ENCODE data around the gene KIAA0513. TPM values are rescaled to one million over a fixed set of nuclear protein-coding genes. Genes with fewer than 3 reads are reported as not detected.

KIAA0513 gene, protein sequence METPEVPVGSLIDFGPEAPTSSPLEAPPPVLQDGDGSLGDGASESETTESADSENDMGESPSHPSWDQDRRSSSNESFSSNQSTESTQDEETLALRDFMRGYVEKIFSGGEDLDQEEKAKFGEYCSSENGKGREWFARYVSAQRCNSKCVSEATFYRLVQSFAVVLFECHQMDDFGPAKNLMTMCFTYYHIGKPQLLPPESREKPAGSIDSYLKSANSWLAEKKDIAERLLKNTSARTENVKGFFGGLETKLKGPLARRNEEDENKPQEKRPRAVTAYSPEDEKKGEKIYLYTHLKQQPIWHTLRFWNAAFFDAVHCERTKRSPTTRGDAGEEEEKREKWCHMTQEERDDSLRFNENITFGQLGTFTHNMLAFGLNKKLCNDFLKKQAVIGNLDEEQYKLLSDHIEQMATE
- 3.5 and 4.8 TPM in 2 replicates for total RNA-seq (2013; cell fraction: nucleolus; rRNA removed)
- total RNA-seq (2014; rRNA removed) (1.8 and 2.3 TPM in 2 replicates), total RNA-seq (2014; rRNA removed; fragmentation: Illumina TruSeq; extraction: Trizol) (2.3 and 2.4 TPM in 2 replicates), total RNA-seq (2021) (4.3 and 4.6 TPM in 2 replicates), polyA plus RNA-seq (2011; rRNA removed) (0.29 and 0.65 TPM in 2 replicates), polyA plus RNA-seq (2014; fragmentation: Illumina TruSeq; extraction: Trizol) (1.2 and 2.2 TPM in 2 replicates), polyA plus RNA-seq (2014; fragmentation: Nextera tagmentation; extraction: Ambion mirVana) (under 1 TPM; 0.14 to 0.22 TPM), polyA plus RNA-seq (2014; rRNA removed) (2.4 and 3.5 TPM in 2 replicates), polyA plus RNA-seq (2016; fragmentation: Nextera tagmentation; extraction: Ambion mirVana) (1 to 10 TPM; 1.5 to 5.8 TPM), polyA minus RNA-seq (2011; rRNA and poly(A)+ RNA removed) (0.82 and 1.2 TPM in 2 replicates), Bru-seq, nascent RNA (percentile 42 among the genes with signal in this experiment), BruChase-seq, experiment 1, labeled RNA remaining after a 6-hour chase (percentile 43 among the genes with signal in this experiment), BruChase-seq, experiment 2, labeled RNA remaining after a 2-hour chase (percentile 44 among the genes with signal in this experiment)
- 1.4 TPM for polyA plus RNA-seq (2011; ENCODE audit: low read depth)
- polyA plus RNA-seq (2011; cell fraction: cytosol; rRNA removed) = 0.79 and 0.81 TPM in 2 replicates
- 1.0 and 1.1 TPM in 2 replicates for polyA plus RNA-seq (2011; cell fraction: nucleus; rRNA removed)
- polyA plus RNA-seq (2012) = 3.0 and 3.8 TPM in 2 replicates
- polyA minus RNA-seq (2011; cell fraction: cytosol; rRNA and poly(A)+ RNA removed) = 0.10 TPM in 1 of 2 replicates, not detected in the other
- 0.85 and 1.4 TPM in 2 replicates for polyA minus RNA-seq (2011; cell fraction: nucleus; rRNA and poly(A)+ RNA removed)
- long read RNA-seq, experiment 1, partial matches to known transcripts = 0 of 1 reads
- long read RNA-seq, experiment 1, other reads (novel, unspliced or antisense) = 1 of 1 reads
- long read RNA-seq, experiment 2 = 0 reads

- peak; percentile 88 for ATAC-seq
- no peaks in the 10 kb centered on the region; the same call in 1 of the 2 replicates for H3K79me2 ChIP-seq (ENCODE audit: control insufficient read depth, insufficient read depth, low read length)
- in situ Hi-C loops (cut with MboI) = no loop called here
- H3K9me3 ChIP-seq (replicated peaks; ENCODE audit: control insufficient read depth, insufficient read depth, low read length) = no peaks in the 10 kb centered on the region
- ChIA-PET RAD21 (ENCODE audit: unreplicated experiment) (interaction anchor here (0.7 to 1.5 kb wide), 4 partner anchors 16 to 59 kb away, joined by 3 to 7 read pairs (median 6); partner anchors contain the start of gene ZDHHC7), POLR2A (interaction anchor here (0.6 to 3.6 kb wide), 8 partner anchors 11 to 329 kb away, joined by 3 to 21 read pairs (median 4); partner anchors contain the start of gene ZDHHC7), SMC1A (ENCODE audit: uncharacterized antibody, unreplicated experiment) (interaction anchor here (0.7 to 2.3 kb wide), 7 partner anchors 16 to 42 kb away, joined by 3 to 14 read pairs (median 4); partner anchors contain the start of gene ZDHHC7), CTCF (interaction anchor here (0.6 to 3.3 kb wide), 12 partner anchors 16 to 141 kb away, joined by 3 to 29 read pairs (median 6); partner anchors contain the start of gene ZDHHC7)
- peak within 1 kb of the TSS; percentile 6 for H3K27ac ChIP-seq (ENCODE audit: control insufficient read depth, insufficient read depth)
- H3K9ac ChIP-seq (ENCODE audit: control insufficient read depth, insufficient read depth, low read length) = peak within 1 kb of the TSS; percentile 69
- H3K4me1 ChIP-seq (ENCODE audit: control insufficient read depth, insufficient read depth, low read length) = peaks cover 20% of the 10 kb centered on the region
- no peak for FAIRE-seq
- no peaks in the 10 kb centered on the region for H4K20me1 ChIP-seq (ENCODE audit: control insufficient read depth, insufficient read depth)
- peak within 1 kb of the TSS; percentile 100 for H3K4me2 ChIP-seq (ENCODE audit: control insufficient read depth, insufficient read depth)
- H3K4me3 ChIP-seq = peak within 1 kb of the TSS; percentile 82
- 1% methylated on average over 53 of the region's 59 CpGs for WGBS (ENCODE audit: insufficient coverage, insufficient replicate concordance, low lambda C conversion rate, missing lambda C conversion rate)
- H3K27me3 ChIP-seq (replicated peaks in 1 of 2; ENCODE audit: control insufficient read depth in 2 of 2, insufficient read depth in 2 of 2, low read length in 1 of 2) = no peaks in the 10 kb centered on the region
- no peaks in the 10 kb centered on the region for H3K36me3 ChIP-seq (ENCODE audit: control insufficient read depth in 2 of 2, insufficient read depth in 2 of 2, low read length in 1 of 2)
- peak within 1 kb of the TSS; percentile 83 for H2AFZ ChIP-seq (ENCODE audit: control insufficient read depth, low read depth, low read length)
- BruUV-seq (replicated peaks) = no TSS peak
- intact Hi-C loops (cut with micrococcal nuclease; ENCODE audit: unreplicated experiment) = loop anchor here (5.0 kb wide), 1 partner anchor 60 kb away; no protein-coding TSS in a partner anchor
- peak; percentile 65 for DNase-seq (ENCODE audit: low read depth, low spot score)
- no peak for TF ChIP-seq MYC (IDR thresholded peaks at IDR 0.05; ENCODE audit: insufficient read depth, insufficient read length, insufficient replicate concordance, low read length, severe bottlenecking)
- TF ChIP-seq RAD21 (IDR thresholded peaks at IDR 0.05; ENCODE audit: insufficient read depth, low read depth, low read length) = no peak
- no peak for TF ChIP-seq SMARCA5 (IDR thresholded peaks at IDR 0.05)
- TF ChIP-seq RB1 (IDR thresholded peaks at IDR 0.05; ENCODE audit: borderline replicate concordance) = 0 out of 2 replicates have a peak, but pooled peaks have one; percentile 61
- TF ChIP-seq SIN3A (IDR thresholded peaks at IDR 0.05; ENCODE audit: low read depth, low read length) = 0 out of 2 replicates have a peak, but pooled peaks have one; percentile 64
- no peak for TF ChIP-seq NFYB (IDR thresholded peaks at IDR 0.05; ENCODE audit: insufficient read depth, low read depth, low read length)
- 0 out of 2 replicates have a peak, but pooled peaks have one; percentile 28 for TF ChIP-seq HDGF (IDR thresholded peaks at IDR 0.05)
- peak; percentile 84; the same call in 1 of the 2 replicates for TF ChIP-seq POLR2AphosphoS2 (IDR thresholded peaks at IDR 0.05; ENCODE audit: low read depth, low read length)
- 0 out of 2 replicates have a peak, but pooled peaks have one; percentile 7 for TF ChIP-seq NR2C1 (IDR thresholded peaks at IDR 0.05)
- TF ChIP-seq RBBP5 (conservative IDR thresholded peaks at IDR 0.05) = no peak
- no peak for TF ChIP-seq YBX1 (IDR thresholded peaks at IDR 0.05)
- no peak for TF ChIP-seq SREBF2 (IDR thresholded peaks at IDR 0.05; ENCODE audit: low read length)
- no peak for TF ChIP-seq E2F4 (IDR thresholded peaks at IDR 0.05; ENCODE audit: low read depth, low read length)
- no peak for TF ChIP-seq BCLAF1 (IDR thresholded peaks at IDR 0.05)
Observed at GRCh38 chr16:85027349-85027957, at the start of gene KIAA0513. Gene KIAA0513, plus strand, starts transcription at chr16:85027795. Its CDS starts 39,277 bp downstream, at chr16:85067072.

Measured in GM12878 (cell line).